MCF 10A (cell line): ENCODE measurements around the gene PTPRH. TPM values are rescaled to one million over a fixed set of nuclear protein-coding genes. Genes with fewer than 3 reads are reported as not detected.
A peak's percentile ranks its signal among the peaks of the same experiment; 100 is the strongest.

Source experiments
- BruUV-seq: library from RNA; stranded (reverse); fragments of 400-500 nt; replicated peaks from 2 replicates; lab custom pipeline; 2021; lab: Mats Ljungman, UMichigan
- CTCF ChIA-PET: fragments of 300-600 bp; sonication (Branson Sonifier 250); formaldehyde crosslinking; extraction: SDS; loops from one replicate; lab custom pipeline; 2021; ENCODE audit warnings: antibody characterized with exemption, inconsistent platforms; lab: Yijun Ruan, JAX
- POLR2A ChIA-PET: fragments of 300-600, 350-650 bp; sonication (Branson Sonifier 250); formaldehyde crosslinking; extraction: SDS; loops from one replicate; lab custom pipeline; 2020; ENCODE audit warnings: antibody characterized with exemption, inconsistent platforms; lab: Yijun Ruan, JAX
- DNase-seq: peaks from one replicate; pipeline ENCODE4 v3.0.0-alpha.2; 2018; ENCODE audit not compliant: unreplicated experiment
- H3K27ac Mint-ChIP-seq: one replicate; pipeline ENCODE4 v1.8.0; 2022; ENCODE audit warnings: mild to moderate bottlenecking, low read depth, mixed read lengths; ENCODE audit not compliant: unreplicated experiment
- H3K27me3 Mint-ChIP-seq: one replicate; pipeline ENCODE4 v1.8.0; 2022; ENCODE audit warnings: mixed read lengths; ENCODE audit not compliant: insufficient read depth, unreplicated experiment
- H3K36me3 Mint-ChIP-seq: one replicate; pipeline ENCODE4 v1.8.0; 2022; ENCODE audit warnings: mild to moderate bottlenecking, moderate library complexity, mixed read lengths; ENCODE audit not compliant: insufficient read depth, unreplicated experiment
- H3K4me1 Mint-ChIP-seq: one replicate; pipeline ENCODE4 v1.8.0; 2022; ENCODE audit warnings: mixed read lengths; ENCODE audit not compliant: insufficient read depth, unreplicated experiment
- H3K4me3 Mint-ChIP-seq: one replicate; pipeline ENCODE4 v1.8.0; 2022; ENCODE audit warnings: mild to moderate bottlenecking, moderate library complexity, mixed read lengths; ENCODE audit not compliant: unreplicated experiment
- H3K9me3 Mint-ChIP-seq: one replicate; pipeline ENCODE4 v1.8.0; 2022; ENCODE audit warnings: mixed read lengths; ENCODE audit not compliant: unreplicated experiment
- CTCF ChIP-seq: fragments of 200-600 bp; IDR thresholded peaks from one replicate; pipeline ENCODE4 v1.8.0; 2022; ENCODE audit warnings: antibody characterized with exemption, mild to moderate bottlenecking; ENCODE audit not compliant: unreplicated experiment
- intact Hi-C: fragments of 100-400 bp; cut with micrococcal nuclease; formaldehyde crosslinking; loops from 2 replicates; pipeline ENCODE4 v1.14.1; 2022
- total RNA-seq: library from RNA; stranded (reverse); gene quantifications from 2 replicates; pipeline ENCODE4 v1.2.3, GENCODE V29; 2022

The PTPRH gene
- total RNA-seq, 1 experiment from 2014 or later, result 0.56 TPM

- peak; percentile 50 for TF ChIP-seq CTCF
- ChIA-PET CTCF (interaction anchor here (0.6 to 2.0 kb wide), 15 partner anchors 15 to 471 kb away, joined by 3 to 7 read pairs (median 4); partner anchors contain the start of genes PPP6R1 and TMEM238), POLR2A (interaction anchor here (0.5 to 3.3 kb wide), 12 partner anchors 17 to 241 kb away, joined by 3 to 21 read pairs (median 5); partner anchors contain the start of genes HSPBP1, KMT5C, PPP1R12C and PPP6R1)
- peak overlapping the region; percentile 84 for H3K4me3 Mint-ChIP-seq
- peaks cover 10% of the 10 kb centered on the region for H3K4me1 Mint-ChIP-seq
- H3K36me3 Mint-ChIP-seq, result no peaks in the 10 kb centered on the region
- H3K27me3 Mint-ChIP-seq, result no peaks in the 10 kb centered on the region
- BruUV-seq, result no TSS peak
- intact Hi-C loops, result loop anchor here (1.0 to 5.0 kb wide), 4 partner anchors 19 to 91 kb away; partner anchors contain the start of gene PPP6R1
- peak; percentile 74 for DNase-seq
- no peaks in the 10 kb centered on the region for H3K9me3 Mint-ChIP-seq
- H3K27ac Mint-ChIP-seq, result peak overlapping the region; percentile 93
These were observed 43.3 kb downstream of the PTPRH start for GRCh38 chr19:55165952-55166529.

DNA sequence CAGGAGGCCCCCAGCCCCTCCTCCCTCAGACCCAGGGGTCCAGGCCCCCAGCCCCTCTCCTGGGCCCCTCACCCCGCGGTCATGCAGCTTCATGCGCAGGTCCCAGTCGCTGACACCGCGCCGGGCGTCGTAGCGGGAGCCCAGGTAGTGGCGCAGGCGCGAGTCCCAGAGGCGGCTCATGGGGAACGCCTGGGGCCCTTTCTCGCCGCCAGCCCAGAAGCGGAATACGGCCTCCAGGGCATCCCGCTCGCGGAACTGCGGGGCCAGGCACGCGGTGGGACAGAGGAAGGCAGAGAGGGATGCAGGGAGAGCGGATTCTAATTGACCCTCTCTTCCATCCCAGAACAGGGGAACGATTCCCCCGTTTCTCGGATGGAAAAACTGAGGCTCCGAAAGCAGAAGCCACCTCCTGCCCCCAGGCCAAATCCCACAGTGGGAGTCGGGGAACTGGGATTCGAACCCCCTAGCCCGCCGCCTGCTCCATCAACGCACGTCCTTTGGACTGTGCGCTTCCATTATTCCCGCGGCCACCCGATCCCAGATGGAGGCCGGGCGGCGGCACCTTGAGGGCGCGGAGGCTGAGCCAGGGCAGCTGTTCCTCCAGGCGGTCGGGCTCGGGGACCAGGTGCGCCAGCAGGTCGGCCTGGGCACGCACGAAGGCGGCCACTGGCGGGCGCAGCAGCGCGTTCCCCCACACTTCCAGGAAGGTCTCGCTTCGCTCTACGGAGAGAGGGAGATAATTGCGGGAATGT lies 47.6 kb downstream of the PTPRH start:
- H3K9me3 Mint-ChIP-seq, result no peaks in the 10 kb centered on the region
- no peaks in the 10 kb centered on the region for H3K36me3 Mint-ChIP-seq
- no TSS peak for BruUV-seq
- DNase-seq, result no peak
- no peak overlapping the region for H3K4me3 Mint-ChIP-seq
- no peaks in the 10 kb centered on the region for H3K27me3 Mint-ChIP-seq
- intact Hi-C loops, result no loop called here
- no peak for TF ChIP-seq CTCF
- no peak overlapping the region for H3K27ac Mint-ChIP-seq
- POLR2A ChIA-PET, result interaction anchor here (0.7 kb wide), 1 partner anchor 388 kb away, joined by 3 read pairs; no protein-coding TSS in a partner anchor
- peaks cover 31% of the 10 kb centered on the region for H3K4me1 Mint-ChIP-seq
- CTCF ChIA-PET, result interaction anchor here (0.6 to 2.7 kb wide), 3 partner anchors 15 to 472 kb away, joined by 3 to 21 read pairs (median 6); no protein-coding TSS in a partner anchor

DNA sequence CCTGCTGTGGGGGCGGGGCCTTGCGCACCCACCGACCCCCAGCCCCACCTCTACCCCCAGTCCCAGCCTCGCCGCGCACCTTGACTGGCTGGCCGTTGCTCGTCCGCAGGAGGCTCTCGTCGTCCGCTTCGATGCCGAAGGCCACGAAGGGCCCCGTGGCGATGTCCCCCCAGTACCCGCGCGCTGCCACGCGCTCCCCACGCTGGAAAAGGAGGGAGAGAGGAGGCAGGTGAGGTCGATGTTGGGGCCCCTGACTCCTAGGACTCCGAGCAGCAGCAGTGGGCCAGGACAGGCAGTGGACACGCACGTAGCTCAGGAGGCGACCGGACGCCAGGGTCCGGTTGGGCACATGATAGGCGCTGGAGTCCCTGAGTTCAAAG lies 48.3 kb downstream of the PTPRH start:
- Mint-ChIP-seq H3K4me3 (no peak overlapping the region), H3K9me3 (no peaks in the 10 kb centered on the region), H3K4me1 (peaks cover 27% of the 10 kb centered on the region), H3K27me3 (no peaks in the 10 kb centered on the region), H3K36me3 (no peaks in the 10 kb centered on the region), H3K27ac (no peak overlapping the region)
- intact Hi-C loops, result no loop called here
- TF ChIP-seq CTCF, result no peak
- CTCF ChIA-PET, result interaction anchor here (0.6 to 3.6 kb wide), 13 partner anchors 9 to 951 kb away, joined by 3 to 25 read pairs (median 4); no protein-coding TSS in a partner anchor
- DNase-seq, result no peak
- POLR2A ChIA-PET, result interaction anchor here (0.6 to 1.0 kb wide), 5 partner anchors 18 to 389 kb away, joined by 3 read pairs; partner anchors contain the start of gene TMEM238
- BruUV-seq, result no TSS peak
